B cell (primary cell): ENCODE data around the gene AEN. TPM values are rescaled to one million over a fixed set of nuclear protein-coding genes. Genes with fewer than 3 reads are reported as not detected.

ENCODE experiments used
- ATAC-seq: fragments of 200-7000 bp; cut with Tn5 transposase; one replicate; pipeline ENCODE4 v1.10.0; 2021; ENCODE audit warnings: low read depth, mild to moderate bottlenecking, moderate number of reproducible peaks, moderate library complexity
- CTCF ChIA-PET: fragments of 350-600 bp; sonication (Branson Sonifier 250); formaldehyde crosslinking; loops from one replicate; lab custom pipeline; 2021; ENCODE audit warnings: antibody characterized with exemption, inconsistent platforms; lab: Charles Lee
- POLR2A ChIA-PET: fragments of 350-600 bp; sonication (Branson Sonifier 250); formaldehyde crosslinking; loops from one replicate; lab custom pipeline; 2021; ENCODE audit warnings: antibody characterized with exemption; lab: Charles Lee
- DNase-seq: peaks from one replicate; pipeline ENCODE4 v3.0.0; 2013
- H2AFZ ChIP-seq: 2 replicates; pipeline ENCODE4 v1.6.1; 2012; ENCODE audit warnings: mild to moderate bottlenecking, low read depth, low read length; ENCODE audit not compliant: insufficient read depth, poor library complexity, severe bottlenecking
- H3K27ac ChIP-seq, 2 donors: 1 replicate in 1 of 2; 2 replicates in 1 of 2; pipeline ENCODE4 v1.5.1; 2012 to 2013; ENCODE audit warnings: low read length in 2 of 2, mild to moderate bottlenecking in 2 of 2, moderate library complexity in 1 of 2
- H3K27me3 ChIP-seq, 4 experiments: fragments of 200-600 bp in 1 of 4; sonication (generic) in 1 of 4; replicated peaks in 1 of 4; 1 replicate in 2 of 4; 2 replicates in 2 of 4; pipeline versions ENCODE4 v1.6.1 to v1.7.0; 2013 to 2016; ENCODE audit warnings: low read length in 3 of 4, mild to moderate bottlenecking in 2 of 4, mixed read lengths in 1 of 4, moderate library complexity in 1 of 4; ENCODE audit not compliant: insufficient read depth in 4 of 4, control insufficient read depth in 3 of 4; ENCODE audit errors: control extremely low read depth in 1 of 4
- H3K36me3 ChIP-seq, 2 experiments: replicated peaks in 1 of 2; 1 replicate in 1 of 2; 2 replicates in 1 of 2; pipeline versions ENCODE4 v1.6.1 to v1.7.1; 2013; ENCODE audit warnings: low read length in 1 of 2; ENCODE audit not compliant: insufficient read depth in 2 of 2, control insufficient read depth in 1 of 2; ENCODE audit errors: control extremely low read depth in 1 of 2, extremely low read depth in 1 of 2
- H3K4me1 ChIP-seq, 2 donors: fragments of 200-600 bp in 1 of 2; sonication (generic) in 1 of 2; 1 replicate in 1 of 2; 2 replicates in 1 of 2; pipeline versions ENCODE4 v1.5.1 to v1.6.1; 2013 to 2017; ENCODE audit warnings: low read length in 2 of 2; ENCODE audit not compliant: control insufficient read depth in 2 of 2, insufficient read depth in 2 of 2
- H3K4me2 ChIP-seq: replicated peaks from 2 replicates; pipeline ENCODE3; 2012; ENCODE audit warnings: mild to moderate bottlenecking, low read depth, low read length; ENCODE audit not compliant: poor library complexity, severe bottlenecking
- H3K4me3 ChIP-seq, 5 experiments: fragments of 200-600 bp in 1 of 5; sonication (generic) in 1 of 5; 1 replicate in 3 of 5; 2 replicates in 2 of 5; pipeline versions ENCODE4 v1.5.1 to v1.7.0; 2011 to 2016; ENCODE audit warnings: low read length in 4 of 5, mild to moderate bottlenecking in 4 of 5, low read depth in 2 of 5, control low read depth in 1 of 5, moderate library complexity in 1 of 5; ENCODE audit not compliant: insufficient read depth in 1 of 5; ENCODE audit errors: control extremely low read depth in 1 of 5, extremely low read depth in 1 of 5
- H3K79me2 ChIP-seq: fragments of 200-600 bp; sonication (generic); one replicate; pipeline ENCODE4 v1.6.0; 2016; ENCODE audit warnings: low read length; ENCODE audit not compliant: control insufficient read depth, insufficient read depth
- H3K9ac ChIP-seq: fragments of 200-600 bp; sonication (generic); 2 replicates; pipeline ENCODE4 v1.6.1; 2017; ENCODE audit warnings: mild to moderate bottlenecking, low read length, moderate library complexity
- H3K9me3 ChIP-seq, 3 donors: one replicate each; pipeline versions ENCODE4 v1.6.1 to v1.7.1; 2013; ENCODE audit warnings: low read length in 2 of 3; ENCODE audit not compliant: control insufficient read depth in 2 of 3, insufficient read depth in 1 of 3; ENCODE audit errors: control extremely low read depth in 1 of 3
- H4K20me1 ChIP-seq: 2 replicates; pipeline ENCODE4 v1.6.0; 2012; ENCODE audit warnings: mild to moderate bottlenecking, low read length; ENCODE audit not compliant: insufficient read depth, control insufficient read depth, poor library complexity, severe bottlenecking
- H3K27ac Mint-ChIP-seq: one replicate; pipeline ENCODE4 v1.8.0; 2021; ENCODE audit warnings: mixed read lengths
- H3K27me3 Mint-ChIP-seq: one replicate; pipeline ENCODE4 v1.8.0; 2021; ENCODE audit warnings: mixed read lengths
- H3K4me1 Mint-ChIP-seq: one replicate; pipeline ENCODE4 v1.8.0; 2021; ENCODE audit warnings: mixed read lengths
- H3K4me3 Mint-ChIP-seq: one replicate; pipeline ENCODE4 v1.8.0; 2021; ENCODE audit warnings: mixed read lengths
- H3K9me3 Mint-ChIP-seq: one replicate; pipeline ENCODE4 v1.8.0; 2022; ENCODE audit warnings: mixed read lengths; ENCODE audit not compliant: insufficient read depth
- CTCF ChIP-seq: fragments of 200-600 bp; IDR thresholded peaks from one replicate; pipeline ENCODE4 v1.8.0; 2022; ENCODE audit warnings: antibody characterized with exemption, mild to moderate bottlenecking
- EZH2 ChIP-seq: IDR thresholded peaks from 2 replicates; pipeline ENCODE4 v1.6.1; 2012; ENCODE audit warnings: borderline replicate concordance, low read depth, mild to moderate bottlenecking, moderate library complexity, low read length; ENCODE audit not compliant: insufficient read depth, poor library complexity, severe bottlenecking
- WGBS: methylation state at CpG from one replicate; pipeline ENCODE4 v1.1.5; 2013; ENCODE audit warnings: missing lambda C conversion rate; ENCODE audit not compliant: insufficient coverage; 5-methylcytosine and 5-hydroxymethylcytosine counted together
- intact Hi-C: fragments of 100-400 bp; cut with micrococcal nuclease; formaldehyde crosslinking; loops from one replicate; pipeline ENCODE4 v1.10.0; 2022
- polyA plus RNA-seq: library from polyadenylated mRNA; depleted of rRNA; stranded (reverse); fragments of >200 nt; gene quantifications from 2 replicates; pipeline ENCODE4 v1.2.3, GENCODE V29; 2012
- total RNA-seq, 2 donors: library from RNA; stranded (reverse); fragments of 120-200 nt in 1 of 2; gene quantifications; 1 replicate in 1 of 2; 2 replicates in 1 of 2; pipeline versions ENCODE4 v1.2.3 to v1.2.4, GENCODE V29; 2013 to 2022

The AEN gene
- total and polyA plus RNA-seq, 2 donors (not counting 1 experiment from before 2014, with no cell fraction given) = 18.5 to 42.9 TPM

- no peak overlapping the region for H3K4me3 Mint-ChIP-seq
- H3K27ac Mint-ChIP-seq = no peak overlapping the region
Measured at GRCh38 chr15:88615303-88616107, 5.6 kb upstream of the AEN start.

More at GRCh38 chr15:88615303-88616107, 5.6 kb upstream of the AEN start:
- POLR2A ChIA-PET = no interaction called here
- H3K4me3 ChIP-seq = no peak overlapping the region
- WGBS = 88% methylated on average over 9 of the region's 11 CpGs
- peaks cover 2% of the 10 kb centered on the region for H3K79me2 ChIP-seq
- H4K20me1 ChIP-seq = no peaks in the 10 kb centered on the region
- no peak for DNase-seq
- Mint-ChIP-seq H3K4me1 (no peaks in the 10 kb centered on the region), H3K27me3 (peaks cover 25% of the 10 kb centered on the region), H3K9me3 (no peaks in the 10 kb centered on the region)
- H3K36me3 ChIP-seq = no peaks in the 10 kb centered on the region
- H3K4me1 ChIP-seq = peaks cover 0 to under 1% of the 10 kb centered on the region in 2 donors
- no peak overlapping the region for H3K27ac ChIP-seq
- intact Hi-C loops = no loop called here
- no peak overlapping the region for H3K4me2 ChIP-seq
- CTCF ChIA-PET = interaction anchor here (0.7 to 1.3 kb wide), 4 partner anchors 9 to 49 kb away, joined by 3 to 4 read pairs (median 4); partner anchors contain the start of gene ISG20
- H2AFZ ChIP-seq = no peak overlapping the region
- no peak overlapping the region for H3K9ac ChIP-seq
- ATAC-seq = no peak
- H3K9me3 ChIP-seq = no peaks in the 10 kb centered on the region
- peaks cover 0 to 11% (median 0%) of the 10 kb centered on the region in 4 experiments for H3K27me3 ChIP-seq
- TF ChIP-seq EZH2 = no peak
- TF ChIP-seq CTCF = no peak
